GM19099 (cell line): ENCODE results near the gene MUSTN1.

Experiments
- POLR2A ChIP-seq: IDR thresholded peaks from 3 replicates; pipeline ENCODE4 v1.6.1; 2011; ENCODE audit warnings: low read depth; ENCODE audit not compliant: insufficient read length; ENCODE audit errors: extremely low read depth

The MUSTN1 gene

GRCh38 chr3:52790741-52791140 is 44.1 kb downstream of the MUSTN1 start:
- TF ChIP-seq POLR2A: no peak

- TF ChIP-seq POLR2A: no peak
Observed at GRCh38 chr3:52790337-52790736, 44.5 kb downstream of the MUSTN1 start.

- TF ChIP-seq POLR2A: no peak
Observed at GRCh38 chr3:52789746-52790040, 45.1 kb downstream of the MUSTN1 start.

GRCh38 chr3:52788890-52789745 is 45.7 kb downstream of the MUSTN1 start:
- TF ChIP-seq POLR2A: no peak

- TF ChIP-seq POLR2A: no peak
Observed at GRCh38 chr3:52787672-52788625, 46.9 kb downstream of the MUSTN1 start.

- no peak for TF ChIP-seq POLR2A
Observed at GRCh38 chr3:52787246-52787645, 47.6 kb downstream of the MUSTN1 start.

- TF ChIP-seq POLR2A: no peak
Observed at GRCh38 chr3:52786330-52787215, 48.2 kb downstream of the MUSTN1 start.

- no peak for TF ChIP-seq POLR2A
Observed at GRCh38 chr3:52784931-52785590, 49.8 kb downstream of the MUSTN1 start.

- TF ChIP-seq POLR2A: no peak
Observed at GRCh38 chr3:52784021-52784621, 50.7 kb downstream of the MUSTN1 start.

- TF ChIP-seq POLR2A: no peak
Observed at GRCh38 chr3:52783211-52783555, 51.6 kb downstream of the MUSTN1 start.
